NCI-H69 (cell line): ENCODE measurements around the gene FOXA1.
A peak's percentile ranks its signal among the peaks of the same experiment; 100 is the strongest.
"Not testable (repeated sequence)": the region's sequence is repeated elsewhere in the genome, so short reads cannot be mapped to it uniquely, and the experiment has no call there.

Experiments used
- DNase-seq: peaks from one replicate; lab custom pipeline; 2025; lab: John Stamatoyannopoulos, UW

The FOXA1 gene

GRCh38 chr14:37558740-37559139 is 36.3 kb downstream of the FOXA1 start:
- DNase-seq, result no peak

- DNase-seq, result not testable (repeated sequence)
Measured at GRCh38 chr14:37555596-37555995, 39.5 kb downstream of the FOXA1 start.

GRCh38 chr14:37553935-37554550 is 41.0 kb downstream of the FOXA1 start:
- DNase-seq, result no peak

GRCh38 chr14:37551119-37551518 is 43.9 kb downstream of the FOXA1 start:
- no peak for DNase-seq

GRCh38 chr14:37550511-37550910 is 44.5 kb downstream of the FOXA1 start:
- DNase-seq, result peak; percentile 41

- DNase-seq, result peak; percentile 96
Measured at GRCh38 chr14:37546621-37547447, 48.2 kb downstream of the FOXA1 start.

GRCh38 chr14:37545174-37545573 is 49.9 kb downstream of the FOXA1 start:
- DNase-seq, result peak; percentile 66

- DNase-seq, result peak; percentile 97
Measured at GRCh38 chr14:37544407-37544806, 50.6 kb downstream of the FOXA1 start.

GRCh38 chr14:37539992-37540391 is 55.1 kb downstream of the FOXA1 start:
- no peak for DNase-seq
